ENCODE measurements around the gene TCERG1L.
"Not testable (repeated sequence)": the region's sequence is repeated elsewhere in the genome, so short reads cannot be mapped to it uniquely, and the experiment has no call there.

Gene TCERG1L

DNA sequence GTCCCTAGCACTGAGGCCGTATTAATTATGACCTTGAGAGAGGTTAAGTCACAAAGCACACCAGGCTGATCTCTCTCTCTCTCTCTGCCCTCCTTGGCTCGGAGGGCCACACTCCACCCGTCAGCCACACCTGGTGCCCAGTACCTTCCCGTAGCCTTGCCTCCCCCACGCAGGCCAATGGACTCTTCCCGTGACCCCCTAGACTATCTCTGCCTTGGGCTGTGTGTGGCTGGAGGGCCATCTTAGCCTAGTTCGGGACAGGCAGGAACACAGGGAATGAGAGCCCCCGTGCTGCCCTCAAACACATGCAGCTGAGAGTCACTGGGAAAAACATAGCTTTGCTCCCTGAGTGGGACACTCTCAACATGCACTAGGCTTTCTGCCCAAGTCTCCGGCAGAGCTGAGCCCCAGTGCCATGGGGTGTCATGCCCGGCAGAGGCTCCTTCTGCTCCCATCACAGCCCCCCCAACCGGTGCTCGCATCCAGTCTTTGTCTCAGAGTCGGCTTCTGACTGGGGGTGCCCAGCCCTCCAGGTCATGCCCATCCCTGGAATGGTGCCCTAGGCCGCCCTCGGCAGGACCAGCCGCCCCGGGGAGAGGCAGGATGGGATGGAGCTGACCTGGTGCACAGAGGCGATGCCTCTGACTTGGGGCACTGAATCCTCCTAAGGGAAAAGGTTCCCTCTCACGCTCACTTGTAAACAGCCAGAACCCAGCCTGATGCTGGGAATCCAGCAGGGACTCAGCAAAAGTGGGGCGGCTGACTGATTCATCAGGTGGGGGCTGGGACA, 63.0 kb downstream of the TCERG1L start:
- no peak for DNase-seq (ENCODE audit: low read depth in 2 of 2)

DNA sequence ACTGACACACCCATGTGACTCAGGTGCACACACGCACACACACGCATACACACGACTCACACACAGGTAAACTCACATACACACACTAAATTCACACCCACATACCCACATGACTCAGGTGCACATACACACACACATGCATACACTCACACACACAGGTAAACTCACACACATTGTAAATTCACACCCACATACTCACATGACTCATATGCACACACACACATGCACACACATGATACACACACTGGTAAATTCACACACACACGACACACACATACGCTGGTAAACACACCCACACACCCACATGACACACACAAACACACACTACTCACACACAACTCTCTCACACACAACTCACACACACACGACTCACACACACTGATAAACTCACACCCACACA, 63.6 kb downstream of the TCERG1L start:
- DNase-seq (ENCODE audit: low read depth in 2 of 2) = no peak

DNA sequence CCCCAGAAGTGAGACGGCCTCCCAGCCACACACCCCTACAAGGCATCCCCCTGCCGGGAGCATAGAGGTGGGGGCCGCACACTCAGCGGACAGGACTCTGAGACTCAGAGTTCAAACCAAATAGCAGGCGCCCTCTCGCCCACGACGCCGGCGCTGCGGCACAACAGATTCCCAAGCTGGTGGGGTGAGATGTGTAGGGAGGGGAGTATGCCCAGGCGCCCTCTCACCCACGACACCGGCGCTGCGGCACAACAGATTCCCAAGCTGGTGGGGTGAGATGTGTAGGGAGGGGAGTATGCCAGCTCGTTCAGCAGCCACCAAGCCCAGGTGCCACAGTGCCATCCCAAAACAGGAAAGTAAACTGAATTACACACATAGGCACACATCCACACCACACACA, 64.7 kb downstream of the TCERG1L start:
- DNase-seq (ENCODE audit: low read depth in 2 of 2) = no peak

DNA sequence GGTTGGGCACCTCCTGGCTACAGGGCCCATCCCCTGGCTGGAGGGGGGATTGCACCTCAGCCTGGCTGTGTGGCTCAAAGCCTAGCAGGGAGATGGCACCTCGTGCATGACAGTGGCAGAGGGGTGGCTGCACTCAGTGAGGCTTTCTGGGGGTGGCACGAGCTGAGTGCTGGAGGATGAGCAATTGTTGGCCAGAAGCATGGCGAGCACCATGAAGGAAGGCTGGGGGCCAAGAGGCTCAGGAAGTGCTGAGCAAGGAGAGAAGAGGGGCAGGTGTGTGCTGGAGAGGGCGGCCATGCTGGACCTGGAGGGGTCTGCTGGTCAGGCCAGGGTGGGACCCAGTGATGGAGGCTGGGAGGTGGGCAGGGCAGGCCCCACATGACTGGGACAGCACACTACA, 65.4 kb downstream of the TCERG1L start:
- DNase-seq (ENCODE audit: low read depth in 2 of 2) = no peak

DNA sequence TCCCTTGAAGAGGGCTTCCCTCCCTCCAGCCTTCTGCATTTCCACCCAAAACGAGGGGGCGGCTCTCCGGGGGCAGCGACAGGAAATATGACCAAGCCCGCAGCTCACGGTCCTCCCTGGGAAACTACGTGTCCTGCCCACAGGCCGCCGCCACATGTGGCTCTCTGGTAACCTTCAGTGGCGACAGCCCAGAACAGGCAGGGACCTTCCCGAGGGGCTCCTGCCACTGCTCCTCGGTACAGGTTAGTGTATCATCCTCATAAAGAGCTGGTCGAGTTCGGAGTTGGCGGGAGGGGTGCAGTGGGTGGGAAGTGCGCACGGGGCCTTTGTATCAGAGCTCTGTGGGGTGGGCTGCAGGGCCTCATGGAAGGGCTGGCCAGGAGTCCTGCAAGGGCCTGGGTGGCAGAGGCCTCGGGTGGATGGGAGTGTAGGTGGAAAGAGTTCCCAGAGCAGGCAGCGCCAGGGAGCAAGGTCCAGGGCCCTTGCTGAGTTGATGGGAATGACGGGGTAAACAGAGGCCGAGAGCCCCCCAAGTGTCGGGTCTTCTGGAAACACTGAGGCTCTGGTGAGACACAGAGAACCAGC, 66.0 kb downstream of the TCERG1L start:
- DNase-seq (ENCODE audit: low read depth in 2 of 2) = no peak

DNA sequence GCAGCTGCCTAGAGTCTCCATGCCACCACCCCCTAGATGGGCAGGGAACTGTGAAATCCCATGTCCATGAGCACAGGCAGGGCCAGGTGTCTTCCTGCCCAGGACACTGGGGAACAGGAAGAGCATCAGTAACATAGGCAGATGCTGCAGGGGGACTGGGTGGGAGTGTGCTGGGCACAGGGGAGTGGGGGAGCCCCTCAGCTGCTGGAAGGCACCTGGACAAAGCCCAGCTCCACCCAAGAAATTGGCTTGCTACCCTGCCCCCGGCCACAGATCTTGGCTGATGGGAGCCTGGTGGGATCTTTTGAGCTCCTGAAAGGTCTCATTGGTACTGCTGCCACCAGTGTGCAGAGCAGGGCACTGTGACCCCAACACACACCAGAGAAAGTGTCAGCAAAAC, 66.7 kb downstream of the TCERG1L start:
- DNase-seq (ENCODE audit: low read depth in 2 of 2) = no peak

DNA sequence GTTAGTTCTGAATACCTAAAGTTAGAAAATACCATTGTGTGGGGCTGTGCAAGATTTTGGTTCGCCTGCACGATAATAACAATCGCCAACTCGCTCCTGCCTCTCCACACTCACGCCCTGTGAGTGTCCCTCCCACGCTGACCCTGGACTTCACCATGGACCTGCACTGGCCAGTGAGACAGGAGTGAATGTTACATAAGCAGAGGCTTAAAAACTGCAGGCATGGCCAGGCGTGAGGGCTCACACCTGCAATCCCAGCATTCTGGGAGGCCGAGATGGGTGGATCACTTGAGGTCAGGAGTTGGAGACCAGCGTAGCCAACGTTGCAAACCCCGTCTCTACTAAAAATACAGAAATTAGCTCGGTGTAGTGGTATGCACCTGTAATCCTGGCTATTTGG, 68.4 kb downstream of the TCERG1L start:
- DNase-seq (ENCODE audit: low read depth in 2 of 2) = no peak

DNA sequence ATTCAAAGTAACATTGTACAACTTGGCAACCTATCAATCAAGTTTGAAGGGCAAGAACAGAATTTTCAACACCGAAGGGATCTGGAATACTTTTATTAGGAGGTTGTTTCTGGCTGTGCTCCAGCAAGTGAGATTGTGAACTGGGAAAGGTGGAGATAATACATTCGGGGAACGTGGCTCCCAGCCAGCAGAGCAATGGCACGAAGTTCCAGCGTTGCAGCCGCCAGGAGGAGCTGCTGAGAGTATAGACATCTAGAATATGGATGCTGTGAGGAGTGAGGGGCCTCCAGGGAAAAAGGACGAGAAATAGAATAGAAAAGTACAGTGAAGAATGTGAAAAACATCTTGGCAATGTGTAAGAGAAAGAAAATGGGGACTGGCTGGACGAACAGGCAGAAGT, 69.5 kb downstream of the TCERG1L start:
- DNase-seq (ENCODE audit: low read depth in 2 of 2) = peak in 1 of 2 donors; percentile 3

DNA sequence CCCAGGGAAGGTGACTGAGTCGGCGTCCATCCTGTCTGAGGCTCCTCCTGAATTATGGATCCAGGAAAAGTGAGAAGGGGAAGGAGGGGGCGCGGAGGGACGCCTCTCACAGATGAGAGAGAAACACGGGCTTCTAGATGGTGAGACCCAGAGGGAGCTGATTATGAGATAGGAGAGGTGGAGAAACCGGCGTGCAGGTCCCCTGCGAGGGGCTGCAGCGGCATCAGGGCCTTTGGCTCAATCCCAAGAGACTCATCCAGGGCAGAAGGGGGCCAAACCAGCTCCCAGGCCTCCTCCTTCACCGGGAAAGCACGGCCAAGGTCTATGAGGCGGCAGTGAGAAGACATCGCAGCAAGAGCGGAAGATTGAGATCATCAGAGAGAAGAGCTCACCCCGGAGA, 70.8 kb downstream of the TCERG1L start:
- DNase-seq (ENCODE audit: low read depth in 2 of 2) = no peak

DNA sequence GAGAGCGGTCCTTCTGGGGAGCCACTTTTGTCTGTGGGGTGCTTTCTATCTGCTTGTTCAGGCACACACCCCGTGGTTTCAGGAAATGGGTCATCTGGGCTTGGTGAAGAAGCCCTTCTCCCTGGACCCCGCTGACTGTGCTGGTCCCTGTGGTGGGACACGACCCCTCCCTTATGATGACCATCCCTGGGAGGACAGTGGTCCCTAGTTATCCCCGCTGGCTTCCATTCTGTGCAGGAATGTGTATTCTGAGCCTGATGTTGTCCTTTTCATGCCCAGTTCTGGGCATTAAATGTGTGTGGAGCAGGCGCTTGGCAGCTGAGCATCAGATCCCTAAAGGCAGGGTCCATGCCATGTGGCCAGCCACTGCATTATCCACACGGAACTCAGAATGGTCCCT, 71.6 kb downstream of the TCERG1L start:
- DNase-seq (ENCODE audit: low read depth in 2 of 2) = no peak

DNA sequence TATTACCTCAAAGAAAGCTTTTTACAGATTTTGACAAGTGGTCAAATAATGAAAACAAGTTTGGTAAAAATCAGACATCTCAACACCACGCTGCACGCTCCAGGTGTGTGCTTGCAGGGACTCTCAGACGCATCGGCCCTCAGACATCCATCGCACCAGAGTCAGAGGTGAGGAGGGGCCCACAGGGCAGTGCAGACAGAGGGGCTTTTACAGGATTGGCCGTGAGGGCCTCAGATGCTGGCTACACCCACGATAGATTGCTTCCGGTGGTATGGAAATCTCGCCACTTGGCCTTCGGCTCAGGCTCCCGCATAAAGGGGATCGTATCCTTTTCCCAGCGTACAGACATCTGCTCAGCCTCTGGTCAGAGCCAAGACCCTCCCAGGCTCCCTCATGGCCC, 72.1 kb downstream of the TCERG1L start:
- DNase-seq (ENCODE audit: low read depth in 2 of 2) = no peak

DNA sequence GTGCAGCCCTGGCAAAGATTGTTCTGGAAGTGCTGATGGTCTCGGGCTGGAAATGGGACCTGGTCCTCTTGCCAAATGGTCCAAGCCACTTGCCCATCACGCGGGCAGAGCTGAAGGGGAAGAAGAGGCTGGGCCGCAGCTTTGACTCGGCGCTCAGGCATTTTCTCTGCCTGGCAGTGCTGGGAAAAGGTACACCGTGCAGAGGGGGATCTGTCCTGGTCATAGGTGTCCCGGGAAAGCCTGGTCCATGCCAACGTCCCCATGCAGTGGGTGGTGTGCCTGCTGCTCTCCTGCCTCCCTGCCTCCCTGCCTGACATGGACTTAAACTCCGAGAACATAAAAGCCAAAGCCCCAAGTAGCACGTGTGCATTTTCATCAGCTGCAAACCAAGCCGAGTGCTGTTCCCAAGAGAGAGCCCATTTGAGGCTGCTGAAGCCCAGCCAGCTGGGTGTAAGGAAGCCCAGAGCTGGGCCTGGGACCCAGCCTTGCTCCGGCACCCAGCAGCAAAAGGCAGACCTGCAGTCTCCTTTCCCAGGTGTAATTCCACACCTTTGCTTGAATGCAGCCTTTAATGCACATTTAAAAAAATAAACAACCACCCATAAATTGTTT, 72.7 kb downstream of the TCERG1L start:
- no peak for DNase-seq (ENCODE audit: low read depth in 2 of 2)

DNA sequence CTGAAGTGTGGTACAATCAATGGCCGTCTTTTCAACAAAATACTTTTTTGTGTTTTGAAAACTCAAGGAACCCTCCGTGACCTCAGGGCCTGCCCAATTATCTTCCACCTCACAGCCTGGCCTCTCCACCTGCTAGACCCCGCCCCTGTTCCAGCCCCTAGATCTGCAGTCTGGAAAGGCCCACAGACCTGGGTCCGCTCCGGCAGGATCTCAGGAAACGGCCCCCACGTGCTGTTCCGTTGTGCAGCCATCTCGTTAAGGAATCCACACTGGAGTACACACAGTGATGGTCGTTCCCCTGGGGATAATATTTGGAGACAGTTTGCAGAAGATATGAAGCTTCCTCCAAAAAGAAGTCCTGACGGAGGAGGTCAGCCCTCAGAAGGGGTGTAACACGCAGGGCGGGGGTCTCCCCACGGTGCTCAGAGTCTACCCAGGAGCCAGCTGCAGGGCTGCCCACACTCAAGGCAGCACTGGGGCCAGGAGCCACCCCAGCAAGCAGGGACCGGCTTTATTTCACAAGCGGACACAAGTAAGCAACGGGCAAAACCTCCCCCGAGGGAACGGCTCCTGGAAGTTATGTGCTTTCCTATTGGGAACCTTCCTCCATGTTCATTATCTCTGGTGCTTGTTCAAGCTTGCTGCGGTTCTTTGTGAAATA, 73.4 kb downstream of the TCERG1L start:
- no peak for DNase-seq (ENCODE audit: low read depth in 2 of 2)

DNA sequence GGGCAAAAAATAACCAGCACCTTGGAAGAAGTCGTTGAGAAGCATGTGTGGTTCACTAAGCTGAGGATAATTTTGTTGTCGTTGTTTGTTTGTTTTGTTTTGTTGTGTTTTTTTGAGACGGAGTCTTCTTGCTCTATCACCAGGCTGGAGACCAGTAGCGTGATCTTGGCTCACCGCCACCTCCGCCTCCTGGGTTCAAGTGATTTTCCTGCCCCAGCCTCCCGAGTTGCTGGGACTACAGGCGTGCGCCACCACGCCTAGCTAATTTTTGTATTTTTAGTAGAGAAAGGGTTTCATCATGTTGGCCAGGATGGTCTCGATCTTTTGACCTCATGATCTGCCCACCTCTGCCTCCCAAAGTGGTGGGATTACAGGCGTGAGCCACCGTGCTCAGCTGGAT, 76.9 kb downstream of the TCERG1L start:
- not testable (repeated sequence) for DNase-seq (ENCODE audit: low read depth in 2 of 2)

DNA sequence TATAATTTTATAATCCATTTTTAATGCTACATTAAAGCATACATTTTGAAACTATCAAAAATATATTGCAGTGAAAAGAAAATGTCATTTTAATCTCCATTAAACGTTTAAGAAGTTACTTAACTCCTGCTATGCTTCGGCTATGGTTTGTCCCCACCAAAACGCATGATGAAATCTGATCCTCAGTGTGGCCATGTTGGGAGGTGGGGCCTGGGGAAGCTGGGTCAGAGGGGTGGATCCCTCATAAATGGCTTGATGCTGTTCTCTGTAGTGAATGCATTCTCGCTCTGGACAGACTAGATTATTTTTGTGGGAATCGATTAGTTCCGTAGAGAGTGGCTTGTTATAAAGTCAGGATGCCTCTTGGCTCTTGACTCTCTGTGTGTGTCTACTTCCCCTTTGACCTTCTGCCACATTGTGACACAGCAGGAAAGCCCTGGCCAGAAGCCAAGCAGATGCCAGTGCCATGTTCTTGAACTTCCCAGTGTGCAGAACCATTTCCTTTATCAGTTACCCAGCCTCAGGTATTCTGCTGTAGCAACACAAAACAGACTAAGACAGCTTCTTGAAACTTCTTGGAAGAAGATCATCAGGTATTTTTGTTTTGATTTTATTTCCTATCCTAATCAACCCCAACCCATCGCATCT, 77.8 kb downstream of the TCERG1L start:
- DNase-seq (ENCODE audit: low read depth in 2 of 2) = no peak

DNA sequence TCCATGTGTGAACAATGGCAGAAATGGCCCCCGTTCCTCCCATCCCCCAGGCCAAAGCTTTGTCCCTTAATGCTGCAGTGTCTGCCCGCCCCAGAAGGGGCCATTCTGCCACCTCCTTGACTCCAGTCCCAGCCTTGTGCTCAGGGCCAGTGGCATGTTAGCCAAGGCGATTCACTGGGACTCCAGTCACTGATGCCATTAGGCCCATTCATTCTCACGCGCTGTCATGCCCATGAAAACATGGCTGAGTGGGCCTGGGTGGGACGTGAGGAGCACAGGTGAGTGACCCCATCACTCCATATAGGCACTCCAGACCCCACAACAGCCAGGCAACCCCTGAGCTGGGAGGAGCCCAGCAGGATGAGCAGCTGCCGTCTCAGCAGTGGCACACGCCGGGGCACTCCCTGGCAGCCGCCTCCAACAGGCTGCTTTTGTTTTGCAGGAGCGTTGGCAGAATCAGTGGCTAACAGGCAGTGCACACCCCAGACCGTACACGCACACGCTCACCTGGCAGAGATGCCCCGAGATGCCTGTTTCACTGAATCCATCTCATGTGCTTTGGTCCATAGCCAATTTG, 79.5 kb downstream of the TCERG1L start:
- DNase-seq (ENCODE audit: low read depth in 2 of 2) = no peak

DNA sequence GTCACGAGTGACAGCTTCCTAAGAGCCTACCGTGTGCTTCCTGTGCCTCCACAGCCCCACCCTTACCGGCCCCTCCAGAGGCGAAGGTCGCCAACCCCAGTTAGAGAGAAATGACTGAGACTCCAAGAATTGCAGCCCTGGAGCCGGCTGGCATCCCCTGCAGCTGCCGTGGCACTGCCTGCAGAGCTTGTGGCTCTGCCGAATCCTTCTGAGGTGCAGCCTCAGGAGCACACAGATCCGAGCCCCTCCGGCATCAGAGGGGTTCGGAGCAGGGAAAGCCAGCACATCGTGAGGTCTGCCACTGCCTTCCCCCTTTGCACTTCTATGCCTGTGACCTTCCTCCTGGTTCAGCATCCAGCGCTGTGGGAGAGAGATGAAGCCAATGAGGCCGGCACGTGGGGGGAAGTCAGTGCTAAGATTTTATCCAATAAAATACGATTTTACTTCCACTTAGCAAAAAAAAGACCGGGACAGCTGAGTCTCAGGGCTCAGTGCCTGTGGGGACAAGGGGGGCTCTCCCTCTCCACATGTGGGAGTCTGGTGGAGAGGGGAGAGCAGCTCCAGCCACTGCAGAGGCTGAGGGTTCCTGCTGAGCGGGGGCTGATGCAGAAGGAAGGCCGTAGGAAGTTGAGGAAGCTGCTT, 80.1 kb downstream of the TCERG1L start:
- no peak for DNase-seq (ENCODE audit: low read depth in 2 of 2)

DNA sequence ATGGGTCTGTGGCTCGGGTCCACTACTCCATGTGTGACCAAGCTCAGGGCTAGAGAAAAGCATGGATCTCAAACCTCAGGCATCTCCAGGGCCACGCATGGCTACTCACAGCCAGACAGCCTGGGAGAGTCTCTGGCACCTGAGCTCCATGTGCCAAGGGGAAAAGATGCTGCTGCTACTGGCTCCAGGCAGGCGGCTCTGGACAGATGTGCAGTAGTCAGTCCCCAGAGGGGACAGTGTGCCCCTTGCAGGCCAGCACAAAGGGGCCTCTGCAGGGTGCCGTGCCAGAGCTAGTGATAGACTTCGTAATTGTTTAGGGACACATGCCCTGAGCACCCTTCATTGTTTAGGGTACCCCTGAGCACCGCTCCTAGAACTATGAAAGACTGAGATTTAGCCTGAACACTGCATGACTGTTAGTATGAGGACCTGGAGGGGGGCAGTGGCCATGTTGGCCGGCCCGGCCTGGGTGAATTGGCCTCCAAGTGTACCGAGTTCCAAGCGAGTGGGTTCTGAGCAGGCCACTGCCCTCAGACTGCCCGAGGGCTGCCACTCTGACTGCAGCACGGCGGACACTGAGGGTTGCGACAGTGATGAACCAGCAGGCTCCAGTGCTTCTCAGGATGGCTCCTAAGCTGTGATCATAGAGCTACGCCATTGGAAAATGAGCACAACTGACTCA, 80.7 kb downstream of the TCERG1L start:
- DNase-seq (ENCODE audit: low read depth in 2 of 2) = no peak

DNA sequence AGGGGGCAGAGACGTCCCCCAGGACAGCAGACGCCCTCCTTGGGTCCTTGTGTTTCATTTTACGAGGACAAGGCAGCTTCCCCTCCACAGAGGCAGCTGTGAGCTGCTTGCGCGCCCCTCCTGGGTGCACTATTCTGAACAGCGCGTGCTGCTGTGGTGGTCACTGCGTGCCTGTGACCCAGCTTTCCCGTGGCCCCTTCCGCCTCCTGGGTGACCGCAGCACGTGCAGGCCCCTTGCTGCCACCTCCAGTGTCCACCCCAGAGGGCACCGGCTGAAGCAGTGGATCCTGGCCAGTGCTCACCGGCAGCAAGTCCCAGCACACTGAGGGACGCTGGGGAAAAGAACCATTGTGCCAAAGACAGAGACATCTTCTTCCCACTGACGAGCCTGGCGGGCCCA, 81.4 kb downstream of the TCERG1L start:
- no peak for DNase-seq (ENCODE audit: low read depth in 2 of 2)

DNA sequence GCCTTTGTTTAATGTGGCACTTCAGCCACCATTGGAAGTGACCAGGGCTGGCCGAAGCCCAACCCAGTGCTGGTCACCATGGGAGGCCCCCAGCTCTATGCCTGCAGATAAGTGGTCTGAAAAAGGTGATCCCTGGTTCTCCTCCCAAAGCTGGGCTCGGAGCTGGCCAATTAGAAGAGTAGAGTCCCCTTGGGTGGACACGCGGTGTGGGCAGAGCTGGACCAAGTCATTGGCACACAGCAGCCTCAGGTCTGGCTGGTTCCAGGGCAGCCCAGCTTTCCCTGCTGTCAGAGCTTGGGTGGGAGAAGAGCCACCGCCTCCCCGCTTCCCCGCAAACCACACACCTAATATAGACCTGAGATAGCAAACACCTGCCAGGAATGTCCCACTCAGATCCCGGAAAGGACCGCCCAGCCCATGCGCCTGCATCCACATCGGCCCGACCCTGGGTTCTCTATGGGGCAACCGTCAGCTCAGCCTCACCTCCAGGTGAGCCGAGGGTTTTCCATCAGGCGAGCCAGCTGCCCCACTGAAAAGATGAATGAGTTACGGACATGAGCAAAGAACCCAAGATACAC, 84.3 kb downstream of the TCERG1L start:
- DNase-seq (ENCODE audit: low read depth in 2 of 2) = no peak

Measured in stimulated activated CD8-positive, alpha-beta memory T cell treated with anti-CD3 and anti-CD28 coated beads, Interleukin-2, amount 100 ng/mL, for 48 hours (primary cell).